GM12891 (cell line): ENCODE data around the gene UNK.

Experiments used
- POLR2A ChIP-seq: IDR thresholded peaks from 2 replicates; pipeline ENCODE4 v1.6.1; 2011; ENCODE audit warnings: low read depth, low read length, control low read depth
- POLR2AphosphoS5 ChIP-seq: IDR thresholded peaks from 2 replicates; pipeline ENCODE4 v1.6.1; 2011; ENCODE audit warnings: low read depth, low read length, control low read depth
- SPI1 ChIP-seq: IDR thresholded peaks from 2 replicates; pipeline ENCODE4 v1.6.1; 2011; ENCODE audit warnings: low read depth, low read length, control low read depth
- TAF1 ChIP-seq: IDR thresholded peaks from 2 replicates; pipeline ENCODE4 v1.6.1; 2011; ENCODE audit warnings: low read depth, low read length, control low read depth

- TF ChIP-seq POLR2AphosphoS5 (no peak), TAF1 (no peak), POLR2A (no peak), SPI1 (no peak)
Measured at GRCh38 chr17:75869282-75870141, 84.9 kb downstream of the UNK start.
